GM18909 (cell line): ENCODE measurements around the gene PMIS2.

ENCODE experiments used
- ATAC-seq: cut with Tn5 transposase; IDR thresholded peaks from one replicate; pipeline ENCODE4 v1.9.1; 2021; ENCODE audit warnings: mild to moderate bottlenecking; ENCODE audit not compliant: unreplicated experiment, poor library complexity

PMIS2 gene

DNA sequence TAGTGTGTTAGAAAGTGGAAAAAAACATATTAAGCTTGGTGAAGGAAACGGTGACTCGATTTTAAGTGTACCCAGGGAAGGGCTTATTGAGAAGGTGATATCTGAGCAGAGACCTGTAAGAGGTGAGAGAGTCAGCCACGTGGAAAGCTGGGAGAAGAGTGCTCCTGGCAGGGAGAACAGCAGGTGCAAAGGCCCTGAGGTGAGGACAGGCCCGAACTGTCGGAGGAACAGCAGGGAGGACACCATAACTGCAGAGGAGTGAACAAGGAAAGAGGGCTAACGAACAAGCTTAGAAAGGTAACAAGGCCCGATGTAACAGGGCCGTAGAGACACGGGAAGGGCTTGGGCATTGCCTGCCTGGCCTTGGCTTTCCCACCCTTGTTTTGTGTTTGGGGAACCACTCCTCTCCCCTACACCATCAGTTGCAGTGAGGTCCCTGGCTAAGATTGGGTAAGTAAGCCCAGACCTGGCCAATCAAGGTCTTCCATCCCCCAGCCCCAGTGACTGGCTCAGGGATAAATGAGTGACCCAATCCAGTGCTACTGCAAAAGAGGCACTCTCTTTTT, 29.9 kb upstream of the PMIS2 start:
- ATAC-seq, result no peak

DNA sequence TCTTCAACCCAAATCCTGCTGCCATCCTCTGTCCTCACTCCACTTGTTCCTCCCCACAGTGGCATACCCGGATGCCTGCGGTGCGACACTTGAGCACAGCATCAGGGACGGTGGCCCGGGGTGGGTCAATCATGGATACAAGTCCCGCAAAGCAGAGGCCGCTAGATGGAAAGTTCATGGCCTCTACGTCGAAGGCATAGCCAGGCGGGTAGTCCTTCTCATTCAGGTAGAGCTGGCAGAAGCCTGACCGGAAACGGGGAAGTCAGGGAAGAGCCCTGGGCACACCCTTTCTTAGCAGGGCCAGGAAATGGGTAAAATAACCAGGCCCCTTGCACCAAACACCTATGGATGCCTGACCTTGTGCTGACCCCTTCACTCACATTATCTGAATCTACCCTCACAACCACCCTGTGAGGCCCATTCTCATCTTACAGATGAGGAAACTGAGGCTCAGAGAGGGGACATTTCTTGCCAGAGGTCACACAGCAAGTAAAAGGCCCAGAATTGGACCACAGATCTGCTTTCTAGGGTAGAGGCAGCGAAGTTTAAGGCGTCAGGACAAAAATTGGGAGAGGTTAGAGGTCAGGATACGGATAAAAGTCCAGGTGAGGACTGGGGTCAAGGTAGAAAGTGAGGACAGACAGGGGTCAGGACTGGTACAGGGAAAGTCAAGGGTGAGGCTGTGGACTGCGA, 29.0 kb upstream of the PMIS2 start:
- no peak for ATAC-seq

DNA sequence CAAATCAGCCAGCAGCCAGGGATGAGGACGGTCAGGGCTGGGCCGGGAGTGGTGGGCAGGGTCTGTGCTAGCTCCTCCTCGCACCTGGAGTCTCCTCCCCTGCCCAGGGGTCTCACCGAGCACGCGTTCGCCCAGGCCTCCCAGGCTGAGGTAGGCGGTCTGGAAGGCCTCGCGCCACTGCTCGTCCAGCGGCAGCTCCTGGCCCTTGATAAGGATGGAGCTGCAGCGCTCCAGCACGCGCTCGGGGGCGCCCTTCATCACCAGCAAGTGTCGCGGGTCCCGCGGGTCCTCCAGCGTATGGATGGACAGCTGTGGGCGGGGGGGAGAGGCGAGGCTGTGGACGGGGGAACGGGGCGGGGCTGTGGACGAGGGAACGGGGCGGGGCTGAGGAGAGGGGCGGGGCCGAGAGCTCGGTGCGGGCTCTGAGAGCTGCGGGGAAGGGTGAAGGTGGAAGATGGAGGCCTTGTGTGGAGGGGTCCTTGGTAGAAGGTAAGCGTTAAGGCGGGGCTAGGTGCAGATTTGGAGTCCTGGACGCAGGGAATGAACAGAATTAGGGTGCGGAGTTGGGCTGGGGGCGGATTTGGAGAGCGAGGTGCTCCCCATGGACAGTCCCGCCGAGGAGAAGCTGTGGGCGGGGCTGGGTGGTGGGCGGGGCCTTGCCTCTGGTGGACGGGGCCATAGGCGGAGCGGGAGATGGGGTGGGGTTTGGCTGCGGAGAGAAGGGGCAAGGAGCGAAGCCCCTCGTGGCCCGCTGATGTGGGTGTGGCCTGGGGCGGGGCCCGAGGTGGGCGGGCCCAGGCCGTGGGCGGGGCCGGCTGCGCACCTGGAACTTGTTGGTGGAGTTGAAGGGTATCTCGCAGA, 28.2 kb upstream of the PMIS2 start:
- ATAC-seq, result no peak

- no peak for ATAC-seq
Measured at GRCh38 chr19:35558400-35559280, 27.3 kb upstream of the PMIS2 start.

GRCh38 chr19:35559281-35559659, 26.7 kb upstream of the PMIS2 start:
- ATAC-seq, result peak; percentile 51

DNA sequence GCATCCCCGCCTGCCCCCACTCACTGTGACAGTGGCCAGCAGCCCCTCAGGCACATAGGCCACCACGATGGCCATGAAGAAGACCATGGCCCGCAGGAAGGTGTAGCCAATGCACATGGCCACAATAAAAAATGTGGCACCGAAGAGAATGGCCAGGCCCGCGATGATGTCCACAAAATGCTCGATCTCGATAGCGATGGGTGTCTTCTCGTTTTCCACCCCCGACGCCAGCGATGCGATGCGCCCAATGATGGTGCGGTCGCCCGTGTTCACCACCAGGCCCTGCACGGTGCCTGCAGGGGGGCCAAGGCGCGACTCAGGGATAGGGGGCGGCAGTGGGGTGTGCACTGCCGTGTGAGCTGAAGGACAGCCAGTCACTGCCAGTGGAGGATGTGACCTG, 26.2 kb upstream of the PMIS2 start:
- no peak for ATAC-seq

GRCh38 chr19:35560271-35560670, 25.7 kb upstream of the PMIS2 start:
- ATAC-seq, result no peak

DNA sequence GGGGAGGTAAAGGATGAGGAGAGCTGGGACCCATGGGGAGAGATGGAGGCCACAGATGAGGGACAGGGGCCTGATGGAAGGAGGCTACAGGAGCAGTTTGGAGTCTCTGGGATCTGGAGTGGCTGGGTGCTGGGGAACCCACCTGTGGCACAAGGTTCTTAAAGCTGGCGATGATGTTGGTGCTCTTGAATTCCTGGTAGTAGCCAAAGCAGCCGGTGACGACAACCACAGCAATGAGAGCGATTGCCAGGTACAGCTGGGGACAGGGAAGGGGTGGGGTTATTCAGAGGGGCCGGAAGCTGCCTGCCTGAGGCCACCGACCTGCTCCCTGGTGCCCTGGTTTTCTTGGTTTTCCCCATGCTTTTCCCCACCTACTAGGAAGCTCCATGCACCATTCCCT, 25.3 kb upstream of the PMIS2 start:
- ATAC-seq, result no peak

DNA sequence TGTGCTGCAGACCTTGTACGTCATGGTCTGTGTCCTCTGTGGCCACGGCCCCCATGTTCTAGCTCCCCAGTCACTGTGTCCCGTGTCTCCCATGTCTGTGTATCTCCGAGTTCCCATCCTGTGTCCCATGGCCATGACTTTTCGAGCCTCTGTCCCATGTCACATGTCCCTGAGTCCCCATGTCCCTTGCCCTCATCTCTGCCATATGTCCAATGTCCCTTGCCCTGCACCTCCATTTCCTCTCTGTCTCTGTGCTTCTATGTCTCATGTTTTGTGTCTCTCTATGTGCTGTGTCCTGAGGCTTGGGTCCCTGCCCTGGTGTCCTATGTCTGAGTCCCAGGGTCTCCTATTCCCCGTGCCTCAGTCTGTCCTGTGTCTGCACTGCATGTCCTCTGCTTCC, 24.5 kb upstream of the PMIS2 start:
- no peak for ATAC-seq

- no peak for ATAC-seq
Measured at GRCh38 chr19:35562336-35562735, 23.6 kb upstream of the PMIS2 start.

- no peak for ATAC-seq
Measured at GRCh38 chr19:35562776-35563175, 23.2 kb upstream of the PMIS2 start.

- ATAC-seq, result no peak
Measured at GRCh38 chr19:35563207-35563829, 22.7 kb upstream of the PMIS2 start, which contains the start of gene ATP4A. Gene ATP4A (minus strand): TSS chr19:35563658. CDS start chr19:35563629, 29 bp downstream.

- ATAC-seq, result no peak
Measured at GRCh38 chr19:35565016-35565856, 20.7 kb upstream of the PMIS2 start.

DNA sequence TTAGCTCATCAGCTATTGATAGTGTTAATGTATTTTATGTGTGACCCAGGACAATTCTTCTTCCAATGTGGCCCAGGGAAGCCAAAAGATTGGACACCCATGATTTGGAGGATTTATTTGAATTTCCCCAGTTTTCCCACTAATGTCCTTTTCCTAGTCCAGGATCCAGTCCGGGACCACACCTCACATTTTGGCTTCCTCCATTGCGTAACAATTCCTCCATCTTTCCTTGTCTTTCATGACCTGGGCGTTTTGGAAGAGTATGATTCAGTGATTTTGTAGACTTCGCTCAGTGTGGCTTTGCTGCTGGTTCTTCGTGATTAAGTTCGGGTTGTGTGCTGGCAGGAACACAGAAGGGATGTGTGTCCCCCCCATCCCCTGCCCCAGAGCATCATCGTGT, 19.2 kb upstream of the PMIS2 start:
- no peak for ATAC-seq

- no peak for ATAC-seq
Measured at GRCh38 chr19:35569281-35569781, 16.6 kb upstream of the PMIS2 start.

DNA sequence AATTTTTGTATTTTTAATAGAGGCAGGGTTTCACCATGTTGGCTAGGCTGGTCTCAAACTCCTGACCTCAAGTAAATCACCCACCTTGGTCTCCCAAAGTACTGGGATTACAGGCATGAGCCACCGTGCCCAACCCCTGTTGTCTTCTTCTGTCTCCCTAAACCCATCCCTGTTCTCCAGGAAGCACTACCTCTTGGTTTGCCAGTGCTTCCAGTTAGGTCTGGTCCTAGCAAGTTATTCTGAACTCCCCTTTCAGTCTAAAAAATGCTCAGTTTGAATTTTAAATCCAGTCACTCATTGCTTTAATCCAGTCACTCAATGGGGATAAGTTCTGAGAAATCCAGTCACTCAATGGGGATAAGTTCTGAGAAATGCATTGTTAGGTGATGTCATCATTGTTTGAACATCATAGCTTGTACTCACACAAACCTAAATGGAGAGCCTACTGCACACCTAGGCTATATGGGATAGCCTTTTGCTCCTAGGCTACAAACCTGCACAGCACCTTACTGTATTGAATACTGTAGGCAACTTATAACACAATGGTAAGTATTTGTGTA, 14.5 kb upstream of the PMIS2 start:
- ATAC-seq, result no peak

DNA sequence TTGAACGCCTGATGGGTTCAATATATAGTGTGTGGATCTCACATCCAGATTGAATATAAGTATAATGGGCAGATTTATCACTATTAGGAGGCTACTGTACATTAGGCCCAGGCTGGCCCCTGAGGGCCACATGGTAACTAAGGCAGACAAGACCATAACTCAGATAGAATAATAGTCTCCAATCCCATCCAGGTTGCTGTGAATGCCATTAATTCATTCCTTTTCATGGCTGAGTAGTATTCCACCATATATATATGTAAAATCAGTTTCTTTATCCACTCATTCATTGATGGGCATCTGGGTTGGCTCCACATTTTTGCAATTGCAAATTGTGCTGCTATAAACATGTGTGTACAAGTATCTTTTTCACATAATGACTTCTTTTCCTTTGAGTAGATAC, 8.1 kb upstream of the PMIS2 start:
- ATAC-seq, result no peak

DNA sequence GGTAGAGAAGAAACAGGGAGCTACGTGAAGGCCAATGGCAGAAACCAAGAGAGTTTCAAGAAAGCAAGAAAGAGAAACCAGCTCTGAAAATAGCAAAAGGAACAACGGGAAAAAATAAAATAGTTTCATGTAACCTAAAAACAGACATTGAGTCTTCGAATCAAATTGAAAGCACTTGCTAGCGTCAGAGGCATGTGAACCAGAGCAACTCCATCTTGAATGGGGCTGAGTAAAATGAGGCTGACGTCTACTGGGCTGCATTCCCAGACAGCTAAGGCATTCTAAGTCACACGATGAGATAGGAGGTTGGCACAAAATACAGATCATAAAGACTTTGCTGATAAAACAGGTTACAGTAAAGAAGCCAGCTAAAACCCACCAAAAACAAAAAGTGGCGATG, 7.3 kb upstream of the PMIS2 start:
- no peak for ATAC-seq

DNA sequence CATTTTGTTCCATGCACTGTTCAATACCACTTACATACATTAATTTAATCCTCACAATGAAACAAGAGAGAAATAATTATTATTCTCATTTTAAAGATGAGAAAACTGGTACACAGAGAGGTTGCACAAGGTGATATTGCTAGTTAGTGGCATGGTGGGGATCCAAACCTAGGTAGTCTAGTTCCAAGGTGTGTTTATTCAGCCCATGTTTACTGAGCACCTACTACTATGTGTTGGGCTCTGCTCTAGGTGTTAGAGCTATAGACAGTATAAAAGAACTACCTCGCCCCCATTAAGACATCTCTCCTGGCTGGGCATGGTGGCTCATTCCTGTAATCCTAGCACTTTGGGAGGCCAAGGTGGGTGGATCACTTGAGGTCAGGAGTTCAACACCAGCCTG, 3.2 kb upstream of the PMIS2 start:
- ATAC-seq, result no peak
